ENCODE data around the gene CHMP2A.

DNA sequence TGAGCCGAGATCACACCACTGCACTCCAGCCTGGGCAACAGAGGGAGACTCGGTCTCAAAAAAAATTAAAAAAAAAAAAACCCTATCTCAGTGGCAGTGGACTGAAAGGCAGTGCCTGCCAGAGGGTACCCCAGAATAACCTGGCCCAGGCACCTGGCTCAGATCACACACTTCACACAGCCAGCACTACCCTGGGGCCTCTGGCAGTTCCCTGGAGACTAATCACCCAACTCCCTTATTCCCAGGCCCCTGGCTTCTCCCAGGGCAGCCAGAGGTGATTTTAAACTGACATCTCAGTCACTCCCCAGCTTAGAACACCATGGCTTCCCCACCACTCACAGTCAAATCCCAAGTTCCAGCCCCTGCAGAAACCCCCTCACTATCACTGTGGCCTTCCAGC lies 39.6 kb downstream of the CHMP2A start:
- no peak for TF ChIP-seq POLR2A (IDR thresholded peaks at IDR 0.05)
- TF ChIP-seq, protein P1, sequence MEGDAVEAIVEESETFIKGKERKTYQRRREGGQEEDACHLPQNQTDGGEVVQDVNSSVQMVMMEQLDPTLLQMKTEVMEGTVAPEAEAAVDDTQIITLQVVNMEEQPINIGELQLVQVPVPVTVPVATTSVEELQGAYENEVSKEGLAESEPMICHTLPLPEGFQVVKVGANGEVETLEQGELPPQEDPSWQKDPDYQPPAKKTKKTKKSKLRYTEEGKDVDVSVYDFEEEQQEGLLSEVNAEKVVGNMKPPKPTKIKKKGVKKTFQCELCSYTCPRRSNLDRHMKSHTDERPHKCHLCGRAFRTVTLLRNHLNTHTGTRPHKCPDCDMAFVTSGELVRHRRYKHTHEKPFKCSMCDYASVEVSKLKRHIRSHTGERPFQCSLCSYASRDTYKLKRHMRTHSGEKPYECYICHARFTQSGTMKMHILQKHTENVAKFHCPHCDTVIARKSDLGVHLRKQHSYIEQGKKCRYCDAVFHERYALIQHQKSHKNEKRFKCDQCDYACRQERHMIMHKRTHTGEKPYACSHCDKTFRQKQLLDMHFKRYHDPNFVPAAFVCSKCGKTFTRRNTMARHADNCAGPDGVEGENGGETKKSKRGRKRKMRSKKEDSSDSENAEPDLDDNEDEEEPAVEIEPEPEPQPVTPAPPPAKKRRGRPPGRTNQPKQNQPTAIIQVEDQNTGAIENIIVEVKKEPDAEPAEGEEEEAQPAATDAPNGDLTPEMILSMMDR (IDR thresholded peaks at IDR 0.05): no peak
